ENCODE measurements around the gene BICRAL.

BICRAL gene

DNA sequence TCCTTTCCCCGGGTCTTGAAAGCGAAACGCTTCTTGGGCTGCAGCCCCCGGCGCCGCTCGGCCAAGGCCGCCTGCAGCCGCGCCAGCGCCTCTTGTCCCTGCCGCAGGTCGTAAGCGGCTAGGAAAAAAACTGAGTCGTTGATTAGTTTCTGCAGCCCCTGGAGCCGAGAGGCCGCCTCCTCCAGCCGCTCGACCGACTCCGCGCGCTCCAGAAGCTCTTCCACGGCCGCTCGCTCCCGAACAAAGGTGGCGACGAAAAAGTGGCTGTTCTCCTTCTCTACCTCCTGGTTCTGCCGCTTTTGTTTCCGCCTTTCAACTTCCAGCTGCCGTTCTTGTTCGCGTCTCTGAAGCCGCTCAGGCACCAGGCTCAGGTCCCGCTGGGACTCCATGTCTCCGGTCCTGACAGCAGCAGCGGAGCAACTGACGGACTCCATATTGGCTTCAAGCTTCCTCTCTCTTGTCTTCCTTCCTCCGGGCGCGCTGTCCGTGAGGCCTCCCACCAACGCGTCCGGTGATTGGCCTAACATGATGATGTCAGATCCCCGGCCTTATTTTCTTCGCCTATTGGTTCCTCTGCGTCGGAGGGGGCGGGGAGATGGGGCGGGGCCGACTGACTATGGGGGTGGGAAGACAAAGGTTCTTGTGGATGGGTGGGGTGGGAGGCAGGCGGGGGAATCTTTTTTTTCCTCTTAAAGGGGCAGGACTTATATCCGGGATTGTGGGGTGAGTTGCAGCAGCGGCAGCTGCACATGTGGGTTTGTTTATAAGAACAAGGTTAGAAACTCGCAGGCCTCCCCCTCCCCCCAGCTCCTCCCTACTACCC, 36.0 kb upstream of the BICRAL start, which contains the start of gene TBCC:
TSS of gene TBCC (minus strand) at position 464 of the 823 bp plus-strand sequence. CDS start at position 434, 30 bp downstream.
- TF ChIP-seq, protein P1, sequence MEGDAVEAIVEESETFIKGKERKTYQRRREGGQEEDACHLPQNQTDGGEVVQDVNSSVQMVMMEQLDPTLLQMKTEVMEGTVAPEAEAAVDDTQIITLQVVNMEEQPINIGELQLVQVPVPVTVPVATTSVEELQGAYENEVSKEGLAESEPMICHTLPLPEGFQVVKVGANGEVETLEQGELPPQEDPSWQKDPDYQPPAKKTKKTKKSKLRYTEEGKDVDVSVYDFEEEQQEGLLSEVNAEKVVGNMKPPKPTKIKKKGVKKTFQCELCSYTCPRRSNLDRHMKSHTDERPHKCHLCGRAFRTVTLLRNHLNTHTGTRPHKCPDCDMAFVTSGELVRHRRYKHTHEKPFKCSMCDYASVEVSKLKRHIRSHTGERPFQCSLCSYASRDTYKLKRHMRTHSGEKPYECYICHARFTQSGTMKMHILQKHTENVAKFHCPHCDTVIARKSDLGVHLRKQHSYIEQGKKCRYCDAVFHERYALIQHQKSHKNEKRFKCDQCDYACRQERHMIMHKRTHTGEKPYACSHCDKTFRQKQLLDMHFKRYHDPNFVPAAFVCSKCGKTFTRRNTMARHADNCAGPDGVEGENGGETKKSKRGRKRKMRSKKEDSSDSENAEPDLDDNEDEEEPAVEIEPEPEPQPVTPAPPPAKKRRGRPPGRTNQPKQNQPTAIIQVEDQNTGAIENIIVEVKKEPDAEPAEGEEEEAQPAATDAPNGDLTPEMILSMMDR (IDR thresholded peaks at IDR 0.05; ENCODE audit: extremely low read depth, missing control alignments): no peak
- DNase-seq (ENCODE audit: low spot score): peak; percentile 98

DNA sequence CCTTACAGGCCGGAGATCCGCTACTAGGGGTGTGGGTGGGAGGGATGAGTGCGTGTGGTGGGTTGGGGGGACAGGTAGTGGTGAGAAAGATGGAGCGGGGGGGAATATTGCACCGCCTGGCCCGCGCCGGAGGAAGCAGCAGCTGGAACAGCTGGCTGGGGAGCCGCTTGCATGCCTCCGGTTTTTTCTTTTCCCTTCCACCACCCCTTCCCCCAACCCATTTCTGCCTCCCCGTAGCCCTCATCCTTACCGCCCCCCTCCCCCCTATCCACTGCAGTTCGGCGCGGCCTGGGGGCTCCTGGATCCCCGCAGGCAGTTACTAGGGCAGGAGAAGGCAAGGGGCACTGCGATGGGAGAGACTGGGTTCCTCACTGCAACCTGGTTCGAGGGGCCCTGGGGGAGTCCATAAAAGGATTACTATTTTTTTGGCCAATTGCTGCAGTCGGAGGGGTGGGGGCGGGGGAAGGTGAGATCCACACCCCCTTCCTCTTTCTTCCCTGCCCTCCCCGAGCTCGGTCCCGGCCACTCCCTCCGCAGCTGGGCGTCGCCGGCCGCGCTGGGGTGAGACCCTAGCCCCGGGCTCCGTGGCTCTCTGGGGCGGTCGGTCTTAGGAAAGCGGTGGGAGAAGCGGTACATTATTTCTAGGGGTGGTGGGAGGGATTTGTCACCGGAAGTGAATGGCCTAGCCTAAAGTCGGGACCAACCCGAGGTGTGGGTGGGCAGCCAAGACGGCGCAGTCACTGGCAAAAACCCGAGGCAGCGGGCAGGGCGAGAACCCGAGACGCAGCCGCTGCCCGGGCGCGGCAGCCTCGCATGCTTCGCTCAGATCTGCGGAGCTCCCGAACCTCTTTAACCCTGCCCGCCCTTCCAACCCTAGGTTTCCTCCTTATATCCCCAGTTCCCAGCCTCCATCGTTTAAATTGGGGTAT, 35.1 kb upstream of the BICRAL start:
- TF ChIP-seq, protein P1 (IDR thresholded peaks at IDR 0.05; ENCODE audit: extremely low read depth, missing control alignments): no peak

DNA sequence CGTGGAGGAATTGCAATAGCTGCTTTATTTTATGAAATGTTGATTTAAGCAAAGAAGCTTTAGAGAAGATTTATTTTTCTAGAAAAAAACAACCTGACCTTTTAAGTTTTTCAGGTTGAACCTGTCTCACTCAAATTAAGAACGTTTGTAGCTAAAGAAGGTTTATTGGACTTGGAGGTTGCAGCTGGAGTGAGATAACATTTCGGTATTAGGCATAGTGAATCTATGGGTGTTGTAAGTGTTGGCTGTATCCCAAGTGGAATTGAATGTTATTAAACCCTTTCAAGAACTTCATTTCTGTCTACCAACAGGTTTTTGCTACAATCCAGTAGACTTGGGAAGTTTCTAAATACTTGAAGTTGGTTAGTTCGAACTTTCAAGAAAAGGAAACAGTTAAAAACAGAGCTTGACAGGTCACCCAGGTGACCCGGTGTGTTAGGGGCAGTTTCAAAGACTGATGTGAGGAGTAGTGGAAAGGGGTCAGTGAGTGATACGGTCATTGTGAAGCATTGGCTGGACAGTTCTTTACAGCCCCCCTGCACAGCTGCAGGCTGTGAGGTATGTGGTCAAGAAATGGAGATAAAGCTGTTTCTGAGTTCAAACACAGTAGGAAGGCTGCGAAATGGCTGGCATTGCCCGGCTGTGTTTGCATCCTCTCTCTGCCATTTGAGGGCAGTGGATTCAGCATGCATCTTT, 33.5 kb upstream of the BICRAL start:
- no peak for DNase-seq (ENCODE audit: low spot score)
- TF ChIP-seq, protein P1 (IDR thresholded peaks at IDR 0.05; ENCODE audit: extremely low read depth, missing control alignments): no peak

More for the DNA sequence above, 35.1 kb upstream of the BICRAL start:
- DNase-seq (ENCODE audit: low spot score): peak; percentile 90

DNA sequence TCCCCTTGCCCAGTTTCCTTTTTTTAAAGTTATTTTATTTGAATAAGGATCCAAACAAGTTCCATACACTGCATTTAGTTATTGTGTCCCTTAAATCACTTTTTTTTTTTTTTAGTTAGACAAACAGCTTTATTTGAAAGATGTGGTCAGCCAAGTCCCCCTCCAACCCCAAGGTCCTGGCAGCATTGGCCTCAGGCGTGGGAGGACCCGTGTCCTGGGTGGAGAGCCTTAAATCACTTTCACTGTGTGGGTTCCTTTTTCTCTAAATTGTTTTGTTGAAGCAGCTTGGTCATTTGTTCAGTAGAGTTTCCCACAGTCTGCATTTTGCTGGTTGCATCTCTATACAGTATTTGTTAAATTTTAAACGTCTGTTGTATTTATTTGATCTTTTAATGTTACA, 30.8 kb upstream of the BICRAL start:
- no peak for DNase-seq (ENCODE audit: low spot score)
- TF ChIP-seq, protein P1 (IDR thresholded peaks at IDR 0.05; ENCODE audit: extremely low read depth, missing control alignments): no peak

DNA sequence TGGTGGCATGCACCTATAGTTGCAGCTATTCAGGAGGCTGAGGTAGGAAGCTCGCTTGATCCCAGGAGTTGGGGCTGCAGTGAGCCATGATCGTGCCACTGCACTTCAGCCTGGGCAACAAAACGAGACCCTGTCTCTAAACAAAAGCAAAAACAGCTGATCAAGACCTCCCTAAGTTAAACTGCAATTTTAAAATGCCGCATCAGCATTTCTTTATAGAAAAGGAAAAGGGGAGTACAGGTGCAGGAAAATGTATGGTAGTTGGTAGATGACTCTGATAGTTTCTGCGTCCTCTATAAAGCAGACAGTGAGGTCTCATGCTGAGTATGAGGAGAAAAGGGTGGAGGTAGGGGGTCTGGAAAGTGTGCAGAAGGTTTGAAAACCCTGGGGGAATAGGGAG, 27.1 kb upstream of the BICRAL start:
- DNase-seq (ENCODE audit: low spot score): no peak

DNA sequence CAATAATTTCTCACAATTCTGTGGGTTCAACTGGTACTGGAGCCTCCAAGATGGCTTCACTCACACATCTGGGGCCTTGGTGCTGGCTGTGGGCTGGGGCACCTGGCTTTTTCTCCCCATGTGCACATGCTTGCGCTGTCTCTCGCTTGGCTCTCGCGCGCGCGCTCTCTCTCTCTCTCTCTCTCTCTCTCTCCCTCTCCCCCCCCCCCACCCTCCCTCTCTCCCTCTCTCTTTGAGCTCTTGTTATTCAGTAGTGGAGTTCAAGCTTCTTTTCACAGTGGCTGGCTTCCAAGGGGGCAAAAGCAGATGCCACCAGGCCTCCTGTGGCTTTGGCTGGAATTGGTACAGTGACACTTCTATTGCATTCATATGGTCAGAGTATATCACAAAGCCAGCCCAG, 25.1 kb upstream of the BICRAL start:
- TF ChIP-seq, protein P1 (IDR thresholded peaks at IDR 0.05; ENCODE audit: extremely low read depth, missing control alignments): no peak
- no peak for DNase-seq (ENCODE audit: low spot score)

More for the DNA sequence above, 27.1 kb upstream of the BICRAL start:
- TF ChIP-seq, protein P1 (IDR thresholded peaks at IDR 0.05; ENCODE audit: extremely low read depth, missing control alignments): no peak
